GM21737 (cell line): Measurements from ENCODE around the gene TMEM259.

ENCODE experiments used
- ATAC-seq: cut with Tn5 transposase; IDR thresholded peaks from one replicate; pipeline ENCODE4 v1.9.1; 2021; ENCODE audit warnings: mild to moderate bottlenecking, moderate library complexity; ENCODE audit not compliant: unreplicated experiment

TMEM259 gene

DNA sequence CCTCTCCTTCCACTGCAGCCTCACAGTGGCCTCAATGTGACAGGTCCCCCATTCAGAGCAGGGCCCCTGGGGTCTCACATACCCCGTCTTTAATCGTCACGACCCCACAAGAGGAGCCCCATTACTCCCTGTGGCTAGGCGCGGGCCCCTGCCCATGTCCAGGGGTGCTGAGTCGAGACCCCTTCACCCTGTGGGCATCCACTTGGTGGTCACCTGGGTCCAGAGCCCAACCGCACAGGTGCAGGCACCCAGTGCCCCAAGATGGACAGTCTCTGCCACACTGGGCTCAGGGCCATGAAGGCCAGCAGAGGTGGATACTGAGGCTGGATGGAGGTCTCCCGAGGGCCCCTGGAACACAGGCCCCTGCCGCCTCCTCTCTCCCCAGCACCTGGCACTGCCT, 3.0 kb downstream of the TMEM259 start:
- ATAC-seq = no peak

DNA sequence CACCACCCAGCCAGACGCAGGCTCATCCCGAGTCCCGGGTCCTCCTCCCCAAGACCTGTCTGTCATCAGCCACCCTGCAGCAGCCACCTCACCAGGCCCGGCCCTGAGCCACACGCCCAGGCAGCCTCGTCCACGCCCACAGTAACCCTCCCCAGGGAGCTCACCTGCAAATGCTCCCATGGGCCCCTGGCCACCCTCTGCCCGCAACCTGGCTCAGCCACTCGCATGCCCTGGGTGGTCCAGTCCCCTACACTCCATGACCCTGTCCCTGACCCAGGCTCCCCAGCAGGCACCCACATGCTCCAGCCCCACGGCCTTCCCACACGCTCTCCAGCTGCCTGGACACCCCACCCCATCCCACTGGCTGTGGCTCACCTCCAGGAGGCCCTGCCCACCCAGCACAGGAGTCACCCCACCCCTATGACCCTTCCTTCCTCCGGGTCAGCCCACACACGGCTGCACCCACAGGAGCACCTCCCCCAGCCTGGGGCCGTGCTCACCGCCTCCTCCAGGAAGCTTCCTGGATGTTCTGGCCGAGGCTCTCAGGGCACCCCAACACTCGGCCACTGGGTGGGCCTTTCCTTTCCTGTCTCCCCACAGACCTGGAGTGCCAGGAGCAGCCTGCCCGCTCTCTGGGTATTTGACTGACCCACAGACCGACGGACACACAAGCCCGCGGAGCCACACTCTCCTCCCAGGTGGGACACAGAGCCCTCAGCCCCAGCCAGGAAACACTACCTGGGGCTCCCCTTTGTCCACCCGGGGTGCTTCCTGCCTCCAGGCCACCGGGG, 3.6 kb downstream of the TMEM259 start:
- ATAC-seq = no peak

DNA sequence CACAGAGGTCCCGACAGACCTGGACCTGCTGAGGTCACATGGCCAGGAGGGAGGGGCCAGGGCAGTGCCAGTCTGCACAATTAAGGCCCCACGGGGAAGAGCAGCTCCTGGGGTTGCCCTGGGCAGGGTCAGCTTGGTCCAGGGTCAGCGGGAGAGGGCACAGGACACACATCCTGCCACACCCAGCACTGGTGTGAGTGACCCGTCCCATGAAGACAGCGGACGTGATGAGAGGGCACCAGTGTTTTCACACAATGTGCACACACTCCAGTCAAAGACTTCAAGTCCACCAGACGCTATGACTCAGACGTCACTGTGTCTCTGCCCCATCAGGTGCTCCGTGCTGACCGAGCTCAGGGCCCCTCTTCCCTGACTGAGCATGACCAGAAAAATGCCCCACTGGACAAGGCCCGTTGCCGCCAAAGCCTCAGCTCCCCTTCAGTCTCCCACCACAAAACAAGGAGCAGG, 4.2 kb downstream of the TMEM259 start:
- no peak for ATAC-seq

DNA sequence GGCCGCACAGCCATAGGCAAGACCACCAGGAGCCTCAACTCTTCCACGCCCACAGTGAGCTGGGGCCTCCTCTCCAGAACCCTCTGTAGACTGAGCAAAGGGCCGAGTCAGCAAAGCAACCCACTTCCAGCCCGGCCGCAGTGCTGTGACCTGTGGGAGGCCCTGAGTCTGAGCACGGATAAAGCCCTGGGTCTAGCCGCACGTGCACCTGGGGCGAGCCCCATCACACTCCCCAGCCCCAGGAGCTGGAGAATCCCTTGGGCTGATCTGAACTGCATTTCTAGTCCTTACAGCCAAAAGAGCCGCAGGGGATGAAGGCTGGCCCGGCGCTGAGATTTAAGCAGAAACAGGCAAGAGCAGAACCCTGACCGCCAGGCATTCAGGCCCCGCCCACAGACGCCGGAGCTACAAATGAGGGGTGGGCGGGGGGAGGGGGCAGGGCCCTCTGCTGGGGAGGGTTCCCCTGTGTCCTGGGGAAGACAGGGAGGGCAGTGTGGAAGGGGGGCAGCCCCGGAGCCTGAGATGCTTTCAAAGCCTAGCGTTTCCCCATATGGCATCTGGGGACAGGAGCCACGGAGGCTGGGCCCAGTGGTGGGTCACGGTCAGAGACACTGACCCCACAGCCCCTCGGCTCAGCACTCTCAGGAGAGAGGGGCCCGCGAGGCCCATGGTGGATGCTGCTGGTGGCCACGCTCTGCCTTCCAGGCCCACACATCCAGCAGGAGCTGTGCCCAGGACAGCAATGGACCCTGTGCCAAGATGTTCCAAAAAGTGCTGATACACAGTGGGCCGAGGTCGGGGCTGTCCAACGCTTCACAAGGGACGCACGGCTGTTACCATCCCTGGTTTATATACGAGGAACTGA, 4.9 kb downstream of the TMEM259 start:
- ATAC-seq = no peak

DNA sequence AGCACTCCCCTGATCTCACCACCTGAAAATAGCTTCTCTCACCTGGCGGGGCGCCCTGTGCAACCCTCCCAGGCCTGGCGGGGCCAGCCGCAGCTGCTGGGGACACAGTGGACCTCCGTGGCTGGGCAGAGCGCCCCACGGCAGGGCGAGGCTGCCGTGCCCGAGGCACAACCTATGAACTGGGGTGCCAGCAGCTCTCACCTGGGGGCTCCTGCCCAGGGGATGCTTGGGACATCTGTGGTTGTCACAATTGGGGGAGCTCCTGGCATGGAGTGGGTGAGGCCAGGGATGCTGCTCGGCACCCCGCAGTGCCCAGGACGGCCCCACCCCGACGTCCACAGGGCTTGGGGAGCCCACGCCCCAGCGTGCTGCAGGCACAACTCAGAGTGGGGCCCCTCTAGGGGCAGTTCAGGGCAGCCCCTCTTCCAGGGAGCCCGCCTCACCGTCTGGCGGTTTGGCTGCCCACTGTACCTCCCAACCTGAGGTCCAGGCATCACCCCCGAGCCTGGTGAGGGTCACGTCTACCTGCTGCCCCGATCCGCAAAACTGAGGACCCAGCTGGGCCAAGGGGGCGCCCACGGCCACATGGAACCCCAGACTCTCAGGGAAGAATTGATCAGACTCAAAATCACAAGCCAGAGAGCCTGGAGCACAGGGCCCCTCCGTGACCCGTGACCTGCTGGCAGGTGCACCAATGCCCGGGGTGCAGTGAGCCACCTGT, 5.7 kb downstream of the TMEM259 start:
- ATAC-seq = no peak

DNA sequence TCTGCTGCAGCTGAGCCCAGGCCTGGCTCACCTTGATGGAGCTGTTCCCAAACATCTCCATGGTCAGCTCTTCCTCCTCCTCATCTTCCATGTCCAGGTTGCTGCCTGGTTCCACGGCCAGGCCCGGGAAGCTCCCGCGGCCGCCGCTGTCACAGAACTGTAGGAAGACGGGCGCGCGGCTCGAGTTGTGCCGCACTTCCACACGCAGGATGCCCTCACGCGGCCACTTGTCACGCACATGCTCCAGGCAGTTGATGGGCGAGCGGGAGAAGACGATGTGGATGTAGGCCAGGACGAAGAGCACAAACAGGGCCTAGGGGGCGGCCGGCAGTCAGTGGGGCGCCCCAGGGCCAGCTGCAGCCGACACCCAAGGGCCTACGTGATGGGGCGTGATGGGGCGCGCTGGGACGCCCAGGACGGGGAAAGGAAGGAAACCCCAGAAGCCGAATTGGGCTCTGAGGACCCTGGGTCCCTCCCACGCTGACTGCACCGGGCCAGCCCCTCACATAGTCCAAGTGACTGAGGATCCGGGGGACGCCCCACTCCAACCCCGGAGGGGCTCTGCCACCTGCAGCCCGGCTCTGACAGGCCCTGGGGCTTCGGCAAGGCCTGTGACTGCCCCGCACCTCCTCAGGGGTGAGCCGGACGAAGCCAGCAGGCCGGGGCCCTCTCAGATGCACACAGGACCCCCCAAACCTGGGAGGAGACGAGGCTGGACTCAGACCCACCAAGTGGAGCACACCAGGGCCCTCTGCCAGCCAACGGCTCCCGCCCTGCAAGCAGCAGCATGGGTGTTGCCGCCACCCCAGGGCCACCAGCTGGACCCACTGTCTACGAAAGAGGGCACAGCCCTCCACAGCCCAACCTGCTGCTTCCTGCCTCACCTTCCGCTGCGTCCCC, 6.5 kb downstream of the TMEM259 start:
- no peak for ATAC-seq

DNA sequence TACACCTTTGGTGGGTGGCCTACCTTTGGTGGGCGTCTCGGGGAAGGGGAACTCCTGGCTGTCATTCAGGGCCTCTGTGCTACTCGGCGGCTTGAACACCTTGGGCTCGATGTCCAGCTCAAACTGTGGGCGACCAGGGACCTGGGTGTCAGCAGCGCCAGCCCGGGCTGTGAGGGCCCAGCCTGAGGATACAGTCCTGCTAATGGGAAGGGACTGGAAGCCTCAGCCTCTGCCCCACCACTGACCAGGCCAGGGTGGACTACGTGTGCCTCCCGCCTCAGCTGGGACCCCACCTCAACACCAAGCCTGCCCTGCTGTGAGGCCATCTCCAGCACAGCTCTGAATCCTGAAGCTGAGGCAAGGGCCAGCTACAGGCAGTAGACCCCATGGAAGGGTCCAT, 7.7 kb downstream of the TMEM259 start:
- ATAC-seq = no peak

DNA sequence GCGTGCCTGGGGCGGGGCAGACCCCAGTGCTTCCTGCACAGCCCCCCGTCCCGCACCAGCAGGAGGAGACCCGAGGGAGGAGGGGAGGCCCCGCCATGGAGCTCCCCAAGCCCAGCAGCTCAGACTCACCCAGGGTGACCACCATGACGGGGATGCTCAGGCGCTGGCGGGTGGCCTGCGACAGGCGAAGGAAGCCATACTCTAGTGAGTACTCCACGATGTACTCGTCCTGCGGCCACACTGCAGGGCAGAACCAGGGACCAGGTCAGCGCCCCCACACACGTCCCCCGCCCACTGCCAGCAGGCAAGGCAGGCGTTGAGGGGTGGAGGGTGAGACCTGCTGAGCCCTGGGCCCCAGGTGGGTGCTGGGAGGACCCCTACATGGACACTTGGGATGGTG, 8.6 kb downstream of the TMEM259 start:
- ATAC-seq = no peak

DNA sequence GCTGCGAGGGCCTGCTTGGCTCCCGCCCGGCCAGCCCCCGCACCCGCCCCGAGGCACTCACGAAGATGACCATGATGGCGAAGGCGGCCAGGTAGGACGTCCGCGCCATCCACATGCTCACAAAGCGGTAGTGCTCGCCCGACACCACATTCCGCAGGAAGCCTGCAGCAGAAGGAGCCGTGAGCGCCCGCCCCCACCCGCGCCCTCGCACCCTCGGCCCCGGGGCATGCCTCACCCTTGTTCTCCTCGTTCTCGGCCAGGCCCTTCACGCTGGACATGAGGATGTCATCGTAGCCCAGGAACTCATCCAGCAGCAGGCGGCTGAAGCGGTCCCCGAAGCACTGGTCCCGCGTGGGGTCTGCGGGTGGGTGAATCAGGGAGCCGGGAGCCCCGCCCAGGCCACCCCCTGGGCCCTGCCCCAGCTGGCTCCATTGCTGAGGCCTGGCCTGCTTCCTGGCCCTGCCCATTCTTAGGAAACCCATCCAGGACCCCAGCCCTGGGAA, 9.0 kb downstream of the TMEM259 start:
- ATAC-seq = no peak

DNA sequence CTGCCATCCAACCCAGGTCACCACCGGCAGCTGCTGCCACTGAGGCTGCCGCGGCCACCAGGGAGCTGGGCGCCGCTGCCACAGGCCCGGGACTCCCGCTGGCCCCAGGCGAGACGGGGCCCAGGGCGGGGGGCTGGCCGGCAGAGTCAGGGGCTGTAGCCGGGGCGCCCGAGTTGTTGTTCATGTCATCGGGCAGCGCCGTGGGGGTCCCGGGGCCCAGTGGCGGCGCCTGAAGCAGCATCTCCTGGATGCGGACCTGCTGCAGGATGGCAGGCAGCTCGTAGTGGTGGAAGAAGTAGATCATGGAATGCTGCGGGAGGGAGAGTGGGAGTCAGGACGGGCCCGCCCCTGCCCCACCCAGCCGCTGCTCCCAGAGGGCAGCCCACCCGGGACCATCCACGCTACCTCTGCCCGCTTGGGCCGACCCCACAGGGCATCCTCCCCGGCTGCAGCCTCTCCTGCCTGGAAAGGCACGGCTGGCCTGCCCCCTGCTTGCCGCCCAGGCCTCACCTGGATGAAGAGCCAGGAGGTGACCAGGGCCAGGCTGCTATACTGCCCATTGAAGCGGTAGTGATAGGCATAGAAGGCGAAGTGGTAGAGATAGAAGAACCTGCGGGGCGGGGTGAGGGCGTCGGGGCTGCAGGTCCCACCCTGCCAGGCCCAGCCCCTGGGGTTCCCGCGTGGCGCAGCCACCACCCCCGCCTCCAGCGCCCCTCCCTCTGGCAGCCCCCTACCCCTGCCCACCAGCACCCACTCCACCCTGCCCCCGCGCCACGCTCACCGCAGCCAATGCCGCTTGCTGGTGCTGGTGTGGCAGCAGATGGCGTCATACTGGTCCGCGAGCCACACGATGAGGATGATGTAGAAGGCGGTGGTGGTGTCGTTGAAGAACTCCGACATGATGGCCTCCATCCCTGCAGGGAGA, 10.1 kb downstream of the TMEM259 start:
- ATAC-seq = no peak

DNA sequence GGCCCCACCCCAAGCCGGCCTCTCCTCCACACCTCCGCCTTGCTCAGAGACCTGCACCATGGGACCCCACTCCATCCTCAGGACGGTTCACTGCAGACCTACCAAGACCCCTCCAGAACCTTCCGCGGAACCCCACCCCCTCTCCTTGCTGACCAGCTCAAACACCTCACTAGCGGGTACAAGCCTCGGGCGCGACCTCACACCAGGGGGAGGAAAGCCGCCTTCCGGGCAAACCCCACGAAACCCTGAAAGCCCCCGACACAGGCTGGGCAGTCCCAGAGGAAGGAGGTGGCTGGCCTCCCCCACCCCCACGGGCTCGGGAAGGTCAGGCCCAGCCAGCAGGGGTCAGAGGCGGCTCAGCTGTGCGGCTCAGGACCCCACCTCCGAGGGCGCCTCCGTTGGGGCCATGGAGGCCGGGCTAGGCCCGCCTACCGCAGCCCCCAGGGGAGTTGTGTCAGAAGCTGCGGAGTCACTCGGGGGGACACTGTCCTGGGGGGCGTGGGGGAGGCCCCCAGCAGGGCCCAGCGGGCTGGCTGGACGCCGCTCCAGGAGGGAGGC, 10.9 kb downstream of the TMEM259 start:
- ATAC-seq = no peak

DNA sequence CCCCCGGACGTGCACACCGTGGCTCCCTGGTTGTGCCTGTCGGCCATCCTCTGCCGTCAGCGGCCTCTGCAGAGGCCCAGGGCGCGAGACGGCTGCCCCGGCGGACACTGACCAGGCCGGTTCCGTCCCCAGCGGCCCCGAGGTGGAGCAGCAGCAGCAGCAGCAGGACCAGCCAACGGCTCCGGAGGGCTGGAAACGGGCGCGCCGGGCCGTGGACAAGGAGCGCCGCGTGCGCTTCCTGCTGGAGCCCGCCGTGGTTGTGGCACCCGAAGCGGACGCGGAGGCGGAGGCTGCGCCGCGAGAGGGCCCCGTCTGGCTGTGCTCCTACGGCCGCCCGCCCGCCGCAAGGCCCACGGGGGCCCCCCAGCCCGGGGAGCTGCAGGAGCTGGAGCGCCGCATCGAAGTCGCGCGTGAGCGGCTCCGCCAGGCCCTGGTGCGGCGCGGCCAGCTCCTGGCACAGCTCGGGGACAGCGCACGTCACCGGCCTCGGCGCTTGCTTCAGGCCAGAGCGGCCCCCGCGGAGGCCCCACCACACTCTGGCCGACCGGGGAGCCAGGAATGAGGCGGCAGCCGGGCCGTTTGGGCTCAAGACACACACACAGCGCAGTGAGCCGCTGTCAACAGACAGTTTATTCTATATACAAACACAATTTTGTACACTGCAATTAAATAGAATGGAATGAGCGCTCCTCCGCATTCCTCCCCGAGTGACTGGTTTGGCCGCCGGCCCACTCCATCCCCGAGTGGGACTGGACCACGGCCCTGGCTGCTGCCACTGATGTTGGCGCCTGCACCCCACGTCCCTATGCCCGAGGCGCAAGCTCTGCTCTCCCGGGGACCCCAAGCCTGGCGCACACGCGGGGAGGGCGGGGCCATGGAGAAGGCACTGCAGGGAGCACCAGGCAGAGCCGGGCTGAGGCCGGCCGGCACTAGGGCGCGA, 11.6 kb downstream of the TMEM259 start:
- no peak for ATAC-seq

DNA sequence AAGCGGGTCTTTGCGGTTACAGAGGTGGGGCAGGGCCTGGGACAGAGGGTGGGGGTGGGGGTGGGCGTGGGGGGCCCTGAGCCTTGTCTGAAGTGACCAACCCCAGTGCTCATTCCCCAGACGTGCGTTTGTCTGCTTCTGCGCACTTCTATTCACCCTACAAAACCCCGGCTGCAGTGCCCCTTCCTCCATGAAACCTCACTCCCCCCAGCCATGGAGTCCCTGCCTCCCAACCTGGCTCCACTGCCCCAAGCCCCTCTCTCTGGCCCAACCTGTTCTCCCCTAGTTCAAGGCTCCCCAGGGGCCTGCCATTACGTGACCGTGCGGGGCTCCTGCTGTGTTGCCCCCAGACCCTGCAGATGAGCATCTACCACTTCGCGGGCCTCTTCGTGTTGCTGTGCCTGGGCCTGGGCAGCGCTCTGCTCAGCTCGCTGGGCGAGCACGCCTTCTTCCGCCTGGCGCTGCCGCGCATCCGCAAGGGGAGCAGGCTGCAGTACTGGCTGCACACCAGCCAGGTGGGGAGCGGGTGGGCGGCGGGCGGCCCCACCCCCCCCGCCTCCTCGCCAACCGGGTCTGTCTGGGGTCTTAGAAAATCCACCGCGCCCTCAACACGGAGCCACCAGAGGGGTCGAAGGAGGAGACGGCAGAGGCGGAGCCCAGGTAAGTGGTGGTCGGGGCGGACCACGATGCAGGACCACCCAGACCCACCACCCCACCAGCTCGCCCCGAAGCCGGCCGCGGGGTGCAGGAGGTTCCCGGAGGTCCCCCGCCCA, 12.5 kb downstream of the TMEM259 start:
- ATAC-seq = no peak

DNA sequence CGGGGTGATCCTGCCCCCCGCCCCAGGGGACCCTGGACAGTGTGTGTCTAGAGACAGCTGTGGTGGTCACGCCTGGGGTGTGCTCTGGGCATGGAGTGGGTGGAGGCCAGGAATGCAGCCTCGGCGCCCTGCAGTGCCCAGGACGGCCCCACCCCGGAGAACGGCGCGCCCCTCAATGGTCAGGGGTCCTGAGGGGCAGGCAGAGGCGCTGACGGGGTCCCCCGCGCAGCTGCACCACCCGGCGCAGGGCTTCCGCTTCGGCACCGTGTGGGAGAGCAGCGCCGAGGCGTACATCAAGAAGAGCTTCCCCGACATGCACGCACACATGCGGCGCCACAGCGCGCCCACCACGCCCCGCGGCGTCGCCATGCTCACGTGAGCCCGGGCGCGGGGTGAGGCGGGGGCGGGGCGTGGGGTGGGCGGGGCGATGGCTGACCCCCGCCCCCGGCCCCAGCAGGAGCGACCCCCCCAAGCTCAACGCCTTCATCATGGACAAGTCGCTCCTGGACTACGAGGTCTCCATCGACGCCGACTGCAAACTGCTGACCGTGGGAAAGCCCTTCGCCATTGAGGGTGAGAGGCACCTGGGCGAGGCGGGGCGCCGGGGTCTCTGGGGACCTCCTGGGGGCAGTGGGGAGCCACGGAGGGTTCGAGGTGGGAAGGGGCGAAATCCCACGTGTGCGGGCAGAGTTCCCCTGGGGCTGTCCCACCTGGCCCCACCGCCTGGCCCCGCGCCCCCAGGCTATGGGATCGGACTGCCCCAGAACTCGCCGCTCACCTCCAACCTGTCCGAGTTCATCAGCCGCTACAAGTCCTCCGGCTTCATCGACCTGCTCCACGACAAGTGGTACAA, 13.3 kb downstream of the TMEM259 start:
- no peak for ATAC-seq

DNA sequence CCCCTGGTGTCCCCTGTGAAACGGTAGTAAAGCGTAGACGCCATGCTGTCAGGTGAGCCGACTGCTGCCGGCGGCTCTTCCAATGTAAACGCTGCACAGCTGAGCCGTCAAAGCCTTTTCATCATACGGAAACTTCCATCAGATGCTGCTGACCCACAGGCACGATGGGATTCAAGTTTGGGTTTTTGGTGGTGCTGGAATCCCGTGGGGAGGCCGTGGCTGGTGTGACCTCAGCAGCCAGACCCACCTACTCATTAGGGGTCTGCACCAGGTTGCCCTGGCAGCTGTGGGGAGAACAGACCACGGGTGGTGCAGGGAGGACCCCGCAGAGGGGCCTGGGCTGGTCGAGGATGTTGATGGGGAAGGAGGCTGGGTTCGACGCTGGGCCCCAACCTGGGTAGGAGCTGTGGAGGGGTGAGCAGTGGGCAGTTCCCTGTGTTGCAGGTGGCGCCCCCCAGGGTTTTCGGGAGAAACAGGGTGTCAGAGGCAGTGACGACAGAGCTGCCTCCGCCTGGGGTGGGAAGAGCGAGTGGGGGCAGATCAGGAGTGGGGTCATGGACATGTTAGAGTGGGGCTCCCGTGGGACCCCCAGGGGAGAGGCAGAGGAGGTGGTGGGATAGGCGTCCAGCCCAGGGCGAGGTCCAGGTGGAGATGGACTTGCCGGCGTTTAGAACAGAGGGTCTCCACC, 14.1 kb downstream of the TMEM259 start:
- no peak for ATAC-seq
